ENCODE measurements around the gene HDAC10.

The HDAC10 gene

GRCh38 chr22:50250555-50251476 is at the start of gene HDAC10:
Gene HDAC10, minus strand, starts transcription at chr22:50251265. Its CDS starts 233 bp downstream, at chr22:50251032.
- peak; percentile 30 for DNase-seq

- no peak for DNase-seq
These were observed 49.7 kb upstream of the HDAC10 start for GRCh38 chr22:50300620-50301257.

GRCh38 chr22:50299785-50300619 is 48.9 kb upstream of the HDAC10 start:
- DNase-seq, result no peak

- DNase-seq, result no peak
These were observed 48.1 kb upstream of the HDAC10 start for GRCh38 chr22:50298937-50299784.

GRCh38 chr22:50298266-50298637 is 47.2 kb upstream of the HDAC10 start:
- no peak for DNase-seq

GRCh38 chr22:50297510-50298265 is 46.6 kb upstream of the HDAC10 start:
- no peak for DNase-seq

GRCh38 chr22:50296658-50297490 is 45.8 kb upstream of the HDAC10 start:
- no peak for DNase-seq

- no peak for DNase-seq
These were observed 43.2 kb upstream of the HDAC10 start for GRCh38 chr22:50294319-50294656.

- no peak for DNase-seq
These were observed 42.6 kb upstream of the HDAC10 start for GRCh38 chr22:50293441-50294318.

- DNase-seq, result no peak
These were observed 41.8 kb upstream of the HDAC10 start for GRCh38 chr22:50292643-50293440.

- DNase-seq, result no peak
These were observed 39.0 kb upstream of the HDAC10 start for GRCh38 chr22:50289942-50290630.

- DNase-seq, result no peak
These were observed 38.3 kb upstream of the HDAC10 start for GRCh38 chr22:50289151-50289941.

- no peak for DNase-seq
These were observed 36.7 kb upstream of the HDAC10 start for GRCh38 chr22:50287731-50288130.

- DNase-seq, result no peak
These were observed 35.7 kb upstream of the HDAC10 start for GRCh38 chr22:50286701-50287318.

GRCh38 chr22:50286275-50286674 is 35.2 kb upstream of the HDAC10 start:
- no peak for DNase-seq

GRCh38 chr22:50285568-50286229 is 34.6 kb upstream of the HDAC10 start:
- no peak for DNase-seq

Data from NCI-H526 treated with DMSO at 0.1 percent for 48 hours (cell line).